Measurements from ENCODE around the gene SLC27A2.
A peak's percentile ranks its signal among the peaks of the same experiment; 100 is the strongest.
"Not testable (repeated sequence)": the region's sequence is repeated elsewhere in the genome, so short reads cannot be mapped to it uniquely, and the experiment has no call there.

SLC27A2 gene
- 1.7 to 37.8 (median 3.4) reads per million in 9 experiments for total RNA-seq

- Mint-ChIP-seq H3K27me3 (peaks cover 0 to 14% of the 10 kb centered on the region in 2 donors), H3K27ac (peak within 1 kb of the TSS; percentile 76 to 86), H3K4me1 (ENCODE audit: low read depth in 2 of 2) (peaks cover 14 to 21% of the 10 kb centered on the region in 2 donors), H3K9me3 (no peaks in the 10 kb centered on the region), H3K36me3 (ENCODE audit: insufficient read depth) (no peaks in the 10 kb centered on the region), H3K4me3 (peak within 1 kb of the TSS; percentile 97 to 98)
- no peak for DNase-seq
- ATAC-seq (replicated peaks), result no peak
Observed at GRCh38 chr15:50181969-50182218, at the start of gene SLC27A2. TSS of gene SLC27A2 (plus strand) at chr15:50182196. CDS start at chr15:50182428, 232 bp downstream.

DNA sequence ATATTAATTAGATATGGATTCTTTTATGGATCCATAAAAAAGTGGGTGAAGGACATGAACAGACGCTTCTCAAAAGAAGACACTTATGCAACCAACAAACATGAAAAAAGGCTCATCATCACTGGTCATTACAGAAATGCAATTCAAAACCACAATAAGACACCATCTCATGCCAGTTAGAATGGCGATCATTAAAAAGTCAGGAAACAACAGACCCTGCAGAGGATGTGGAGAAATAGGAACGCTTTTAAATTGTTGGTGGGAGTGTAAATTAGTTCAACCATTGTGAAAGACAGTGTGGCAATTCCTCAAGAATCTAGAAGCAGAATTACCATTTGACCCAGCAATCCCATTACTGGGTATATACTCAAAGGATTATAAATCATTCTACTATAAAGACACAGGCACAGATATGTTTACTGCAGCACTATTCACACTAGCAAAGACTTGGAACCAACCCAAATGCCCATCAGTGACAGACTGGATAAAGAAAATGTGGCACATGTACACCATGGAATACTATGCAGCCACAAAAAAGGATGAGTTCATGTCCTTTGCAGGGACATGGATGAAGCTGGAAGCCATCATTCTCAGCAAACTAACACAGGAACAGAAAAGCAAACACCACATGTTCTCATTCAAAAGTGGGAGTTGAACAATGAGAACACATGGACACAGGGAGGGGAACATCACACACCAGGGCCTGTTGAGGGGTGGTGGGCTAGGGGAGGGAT is 49.6 kb upstream of the SLC27A2 start:
- not testable (repeated sequence) for H3K27ac Mint-ChIP-seq; H3K9me3 Mint-ChIP-seq; H3K4me3 Mint-ChIP-seq; DNase-seq; H3K36me3 Mint-ChIP-seq (ENCODE audit: insufficient read depth); H3K4me1 Mint-ChIP-seq (ENCODE audit: low read depth in 2 of 2); ATAC-seq (replicated peaks)
- peaks cover 0 to 15% of the 10 kb centered on the region in 2 donors for H3K27me3 Mint-ChIP-seq

- H3K9me3 Mint-ChIP-seq, result no peaks in the 10 kb centered on the region
- peak; percentile 27 for ATAC-seq (replicated peaks)
- no peak for DNase-seq
- H3K4me1 Mint-ChIP-seq (ENCODE audit: low read depth in 2 of 2), result peaks cover 5 to 6% of the 10 kb centered on the region in 2 donors
- H3K4me3 Mint-ChIP-seq, result no peak overlapping the region
- peaks cover 0 to 6% of the 10 kb centered on the region in 2 donors for H3K27me3 Mint-ChIP-seq
- no peak overlapping the region for H3K27ac Mint-ChIP-seq
- no peaks in the 10 kb centered on the region for H3K36me3 Mint-ChIP-seq (ENCODE audit: insufficient read depth)
Observed at GRCh38 chr15:50134524-50135024, 47.4 kb upstream of the SLC27A2 start.

DNA sequence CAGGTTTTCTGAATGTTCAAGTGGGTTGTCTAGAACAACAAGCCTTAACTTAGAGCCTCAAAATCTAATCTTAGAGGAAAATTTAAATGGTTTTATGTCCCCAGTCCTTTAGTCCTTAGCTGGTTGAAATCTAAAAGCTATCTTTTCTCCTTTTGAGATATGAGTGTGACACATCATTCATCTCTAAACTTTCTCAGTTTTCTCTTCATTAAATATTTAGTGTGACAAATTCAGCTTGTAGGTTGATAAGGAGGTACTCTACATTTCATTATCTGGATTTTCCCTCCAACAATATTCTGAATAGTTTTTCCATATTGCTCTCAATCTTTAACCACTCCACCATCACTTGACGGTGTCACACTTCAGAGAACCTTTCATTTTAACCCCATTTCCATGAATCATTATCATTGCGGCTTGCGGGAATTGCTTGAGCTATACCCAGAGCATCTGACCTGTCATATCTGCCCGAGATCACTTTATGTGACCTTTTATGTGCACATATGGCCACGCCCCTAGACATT is 46.9 kb upstream of the SLC27A2 start:
- Mint-ChIP-seq H3K4me3 (no peak overlapping the region), H3K4me1 (ENCODE audit: low read depth in 2 of 2) (peaks cover 5 to 6% of the 10 kb centered on the region in 2 donors), H3K36me3 (ENCODE audit: insufficient read depth) (no peaks in the 10 kb centered on the region), H3K27me3 (peaks cover 0 to 6% of the 10 kb centered on the region in 2 donors), H3K9me3 (no peaks in the 10 kb centered on the region), H3K27ac (no peak overlapping the region)
- ATAC-seq (replicated peaks) (peak; percentile 49), DNase-seq (no peak)

- peaks cover 0 to 6% of the 10 kb centered on the region in 2 donors for H3K27me3 Mint-ChIP-seq
- H3K9me3 Mint-ChIP-seq, result no peaks in the 10 kb centered on the region
- DNase-seq, result no peak
- no peak overlapping the region for H3K4me3 Mint-ChIP-seq
- no peaks in the 10 kb centered on the region for H3K36me3 Mint-ChIP-seq (ENCODE audit: insufficient read depth)
- no peak overlapping the region for H3K27ac Mint-ChIP-seq
- H3K4me1 Mint-ChIP-seq (ENCODE audit: low read depth in 2 of 2), result peaks cover 5 to 6% of the 10 kb centered on the region in 2 donors
- no peak for ATAC-seq (replicated peaks)
Observed at GRCh38 chr15:50137330-50137761, 44.6 kb upstream of the SLC27A2 start.

- Mint-ChIP-seq H3K4me3 (no peak overlapping the region), H3K9me3 (no peaks in the 10 kb centered on the region), H3K4me1 (ENCODE audit: low read depth in 2 of 2) (peaks cover 5 to 6% of the 10 kb centered on the region in 2 donors), H3K27me3 (peaks cover 0 to 6% of the 10 kb centered on the region in 2 donors), H3K27ac (no peak overlapping the region), H3K36me3 (ENCODE audit: insufficient read depth) (no peaks in the 10 kb centered on the region)
- ATAC-seq (replicated peaks) (no peak), DNase-seq (no peak)
Observed at GRCh38 chr15:50137893-50138292, 44.1 kb upstream of the SLC27A2 start.

DNA sequence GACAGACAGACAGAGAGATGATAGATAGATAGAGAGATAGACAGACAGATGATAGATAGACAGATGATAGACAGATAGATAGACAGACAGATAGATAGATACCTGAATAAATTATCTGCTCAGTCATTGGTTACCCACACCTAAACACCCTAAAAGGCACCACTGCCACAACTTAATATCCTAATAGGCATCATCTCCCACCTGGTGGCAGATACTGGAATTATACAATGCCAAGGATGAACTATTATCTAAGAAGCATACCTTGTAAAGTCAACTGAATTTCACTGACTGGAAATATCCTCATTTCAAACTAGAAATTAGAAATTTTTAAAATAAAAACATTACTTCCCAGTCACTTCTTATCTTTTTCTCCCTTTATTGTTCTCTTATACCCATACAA is 43.6 kb upstream of the SLC27A2 start:
- DNase-seq (no peak), ATAC-seq (replicated peaks) (no peak)
- no peaks in the 10 kb centered on the region for H3K36me3 Mint-ChIP-seq (ENCODE audit: insufficient read depth)
- H3K27ac Mint-ChIP-seq, result no peak overlapping the region
- H3K27me3 Mint-ChIP-seq, result peaks cover 0 to 6% of the 10 kb centered on the region in 2 donors
- H3K4me3 Mint-ChIP-seq, result no peak overlapping the region
- no peaks in the 10 kb centered on the region for H3K9me3 Mint-ChIP-seq
- peaks cover 5 to 6% of the 10 kb centered on the region in 2 donors for H3K4me1 Mint-ChIP-seq (ENCODE audit: low read depth in 2 of 2)

DNA sequence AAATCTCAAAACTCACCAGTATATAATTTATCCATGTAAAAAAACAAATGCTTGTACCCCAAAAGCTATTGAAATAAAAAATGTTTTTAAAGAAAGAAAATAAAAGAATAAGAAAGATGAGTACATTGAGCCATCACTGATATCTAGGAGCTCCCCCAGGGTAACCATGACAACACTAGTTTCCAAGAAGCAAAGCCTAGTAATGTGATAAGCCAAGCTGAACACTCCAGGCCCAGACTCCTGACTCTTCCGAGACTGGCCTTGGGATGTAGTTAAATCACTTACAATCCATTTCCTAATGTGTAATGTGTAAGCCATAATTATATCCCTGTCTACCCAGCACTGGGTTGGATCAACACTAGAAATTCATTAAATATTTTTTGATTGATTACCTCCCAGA is 41.9 kb upstream of the SLC27A2 start:
- H3K36me3 Mint-ChIP-seq (ENCODE audit: insufficient read depth), result no peaks in the 10 kb centered on the region
- ATAC-seq (replicated peaks) (no peak), DNase-seq (no peak)
- H3K4me1 Mint-ChIP-seq (ENCODE audit: low read depth in 2 of 2), result peaks cover 2 to 4% of the 10 kb centered on the region in 2 donors
- H3K27ac Mint-ChIP-seq, result no peak overlapping the region
- peaks cover 0 to 6% of the 10 kb centered on the region in 2 donors for H3K27me3 Mint-ChIP-seq
- H3K4me3 Mint-ChIP-seq, result no peak overlapping the region
- H3K9me3 Mint-ChIP-seq, result no peaks in the 10 kb centered on the region

GRCh38 chr15:50140983-50141382 is 41.0 kb upstream of the SLC27A2 start:
- Mint-ChIP-seq H3K27ac (no peak overlapping the region), H3K4me3 (no peak overlapping the region), H3K27me3 (peaks cover 0 to 4% of the 10 kb centered on the region in 2 donors), H3K36me3 (ENCODE audit: insufficient read depth) (no peaks in the 10 kb centered on the region), H3K9me3 (no peaks in the 10 kb centered on the region), H3K4me1 (ENCODE audit: low read depth in 2 of 2) (no peaks in the 10 kb centered on the region)
- ATAC-seq (replicated peaks) (no peak), DNase-seq (no peak)

DNA sequence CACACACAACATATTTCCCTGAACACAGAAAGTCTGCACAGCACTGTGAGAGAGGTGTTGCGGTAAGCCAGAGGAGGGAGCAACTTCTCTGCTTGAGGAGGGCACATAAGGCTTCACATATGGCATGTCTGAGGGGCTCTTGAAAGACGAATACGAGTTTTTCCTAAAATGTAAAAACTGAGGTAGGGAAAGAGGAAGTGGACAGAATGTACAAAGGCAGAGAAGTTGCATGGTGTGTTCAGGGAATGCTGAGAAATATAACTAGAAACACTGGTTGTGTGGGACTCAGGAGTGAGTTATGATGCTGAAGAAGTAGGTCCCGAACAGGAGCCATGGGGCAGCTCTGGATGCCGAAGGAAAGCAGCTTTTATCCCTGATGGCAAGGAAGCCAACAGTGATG is 40.1 kb upstream of the SLC27A2 start:
- Mint-ChIP-seq H3K27ac (no peak overlapping the region), H3K36me3 (ENCODE audit: insufficient read depth) (no peaks in the 10 kb centered on the region), H3K9me3 (no peaks in the 10 kb centered on the region), H3K27me3 (no peaks in the 10 kb centered on the region), H3K4me3 (no peak overlapping the region), H3K4me1 (ENCODE audit: low read depth in 2 of 2) (no peaks in the 10 kb centered on the region)
- ATAC-seq (replicated peaks) (no peak), DNase-seq (no peak)

DNA sequence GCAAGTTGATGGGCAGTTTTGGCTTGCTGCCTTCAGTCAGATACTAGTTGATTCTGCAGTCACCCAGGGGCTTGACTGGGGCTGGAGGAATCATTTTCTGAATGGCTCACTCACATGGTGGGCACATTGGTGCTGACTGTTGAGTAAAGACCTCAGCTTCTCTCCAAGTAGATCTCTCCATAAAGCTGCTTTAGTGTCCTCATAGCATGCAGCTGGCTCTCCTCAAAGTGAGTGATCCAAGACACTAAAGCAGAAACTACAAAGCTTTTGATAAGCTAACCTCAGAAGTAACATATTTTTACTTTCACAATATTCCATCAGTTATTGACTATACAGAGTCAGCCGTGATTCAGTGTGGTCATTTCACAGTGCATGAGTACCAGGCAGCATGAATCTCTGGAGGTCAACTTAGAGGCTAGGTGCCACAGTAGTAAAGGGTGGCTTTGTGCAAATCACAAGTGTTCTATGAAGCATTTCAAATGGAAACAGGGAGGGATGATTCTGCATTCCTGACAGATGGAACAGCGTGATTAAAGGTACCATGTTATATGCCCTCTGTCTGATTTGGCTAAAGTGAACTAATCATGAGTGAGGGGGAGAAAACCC is 38.6 kb upstream of the SLC27A2 start:
- DNase-seq (no peak), ATAC-seq (replicated peaks) (no peak)
- no peaks in the 10 kb centered on the region for H3K27me3 Mint-ChIP-seq
- no peak overlapping the region for H3K27ac Mint-ChIP-seq
- no peaks in the 10 kb centered on the region for H3K36me3 Mint-ChIP-seq (ENCODE audit: insufficient read depth)
- H3K4me3 Mint-ChIP-seq, result no peak overlapping the region
- H3K9me3 Mint-ChIP-seq, result no peaks in the 10 kb centered on the region
- no peaks in the 10 kb centered on the region for H3K4me1 Mint-ChIP-seq (ENCODE audit: low read depth in 2 of 2)

DNA sequence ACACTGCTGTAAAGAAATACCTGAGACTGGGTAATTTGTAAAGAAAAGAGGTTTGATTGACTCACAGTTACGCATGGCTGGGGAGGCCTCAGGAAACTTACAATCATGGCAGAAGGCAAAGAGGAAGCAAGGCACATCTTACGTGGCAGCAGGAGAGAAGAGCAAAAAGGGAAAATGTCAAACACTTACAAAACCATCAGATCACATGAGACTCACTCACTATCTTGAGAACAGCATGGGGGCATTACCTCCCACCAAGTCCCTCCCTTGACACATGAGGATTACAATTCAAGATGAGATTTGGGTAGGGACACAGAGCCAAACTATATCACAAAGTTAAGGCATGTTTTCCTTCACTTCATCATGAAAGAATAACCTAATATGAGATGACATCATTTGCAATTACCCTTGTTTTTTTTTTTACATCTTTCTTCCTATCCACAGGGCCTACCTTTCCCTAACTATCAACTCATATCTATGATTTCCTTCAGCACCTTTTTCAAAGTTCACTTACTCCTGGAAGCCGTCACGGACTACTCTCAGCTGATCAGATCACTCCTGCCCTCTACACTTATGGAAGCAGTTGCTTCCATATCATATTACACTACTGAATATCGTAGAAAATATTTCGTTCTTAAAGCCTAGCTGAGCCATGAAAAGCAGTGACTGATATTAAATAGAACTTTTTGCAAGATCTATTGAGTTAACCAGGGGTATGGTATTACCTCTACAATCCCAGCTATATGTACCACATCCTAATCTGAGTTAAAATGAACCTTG is 37.5 kb upstream of the SLC27A2 start:
- H3K9me3 Mint-ChIP-seq, result no peaks in the 10 kb centered on the region
- H3K4me3 Mint-ChIP-seq, result no peak overlapping the region
- H3K27ac Mint-ChIP-seq, result no peak overlapping the region
- ATAC-seq (replicated peaks) (no peak), DNase-seq (no peak)
- no peaks in the 10 kb centered on the region for H3K27me3 Mint-ChIP-seq
- no peaks in the 10 kb centered on the region for H3K36me3 Mint-ChIP-seq (ENCODE audit: insufficient read depth)
- H3K4me1 Mint-ChIP-seq (ENCODE audit: low read depth in 2 of 2), result no peaks in the 10 kb centered on the region

- peak; percentile 46 for ATAC-seq (replicated peaks)
- Mint-ChIP-seq H3K4me3 (no peak overlapping the region), H3K36me3 (ENCODE audit: insufficient read depth) (no peaks in the 10 kb centered on the region), H3K27ac (no peak overlapping the region), H3K4me1 (ENCODE audit: low read depth in 2 of 2) (no peaks in the 10 kb centered on the region), H3K9me3 (no peaks in the 10 kb centered on the region), H3K27me3 (no peaks in the 10 kb centered on the region)
- peak in 1 of 3 experiments; percentile 6 for DNase-seq
Observed at GRCh38 chr15:50145451-50145872, 36.5 kb upstream of the SLC27A2 start.
